A549 treated with AZD2906 at 1 μM for 4 hours (cell line): Measurements from ENCODE around the gene NAIF1. TPM values are rescaled to one million over a fixed set of nuclear protein-coding genes. Genes with fewer than 3 reads are reported as not detected.

Experiments
- total RNA-seq: library from RNA; stranded (reverse); fragments of 200-300 nt; extraction: Qiagen RNA extraction; gene quantifications from 5 replicates; pipeline ENCODE4 v1.2.3, GENCODE V29; 2022

Gene NAIF1
- total RNA-seq, result 4.8 to 8.0 TPM (median 7.0 TPM) in 5 replicates

GRCh38 chr9:128066713-128067644 is at the start of gene NAIF1:
NAIF1 (minus strand) TSS chr9:128067320; CDS start chr9:128067101, 219 bp downstream.

GRCh38 chr9:128067645-128068385 is 695 bp upstream of the NAIF1 start, which contains the start of gene SLC25A25:
SLC25A25 (plus strand) TSS chr9:128068232; CDS start chr9:128068320, 88 bp downstream.

Other genes starting within 250 kb of the NAIF1 start
- gene ENG, start 212.7 kb downstream of the NAIF1 start, total RNA-seq, result 0.10 to 0.15 TPM (median 0.13 TPM) in 5 replicates
- gene AK1, start 189.6 kb downstream of the NAIF1 start, total RNA-seq, result 40.5 to 83.7 TPM (median 75.3 TPM) in 5 replicates
- 18.7 to 22.7 TPM (median 22.1 TPM) in 5 replicates for gene ST6GALNAC6, start 167.7 kb downstream of the NAIF1 start, total RNA-seq
- gene ST6GALNAC4, start 150.3 kb downstream of the NAIF1 start, total RNA-seq, result 14.2 to 16.2 TPM (median 15.7 TPM) in 5 replicates
- gene PIP5KL1, start 136.5 kb downstream of the NAIF1 start, total RNA-seq, result 1.1 to 2.4 TPM (median 1.8 TPM) in 5 replicates
- 32.7 to 43.3 TPM (median 42.9 TPM) in 5 replicates for gene DPM2, start 129.5 kb downstream of the NAIF1 start, total RNA-seq
- gene EEIG1, start 86.3 kb downstream of the NAIF1 start, total RNA-seq, result 36.3 to 51.9 TPM (median 38.3 TPM) in 5 replicates
- 7.6 to 8.9 TPM (median 8.7 TPM) in 5 replicates for gene SLC25A25, start 912 bp upstream of the NAIF1 start, total RNA-seq
- 78.5 to 99.8 TPM (median 99.1 TPM) in 5 replicates for gene PTGES2, start 60.4 kb upstream of the NAIF1 start, total RNA-seq
- 3.3 to 6.9 TPM (median 3.6 TPM) in 5 replicates for gene LCN2, start 82.1 kb upstream of the NAIF1 start, total RNA-seq
- gene BBLN, start 92.9 kb upstream of the NAIF1 start, total RNA-seq, result 39.5 to 74.4 TPM (median 67.3 TPM) in 5 replicates
- gene CIZ1, start 124.3 kb upstream of the NAIF1 start, total RNA-seq, result 64.7 to 91.5 TPM (median 81.8 TPM) in 5 replicates
- 78.9 to 89.5 TPM (median 83.5 TPM) in 5 replicates for gene DNM1, start 136.1 kb upstream of the NAIF1 start, total RNA-seq
- 43.1 to 47.7 TPM (median 46.4 TPM) in 5 replicates for gene GOLGA2, start 208.7 kb upstream of the NAIF1 start, total RNA-seq
- gene SWI5, start 209.0 kb upstream of the NAIF1 start, total RNA-seq, result 36.5 to 45.8 TPM (median 43.0 TPM) in 5 replicates